ENCODE measurements around the gene IRAG1. TPM values are rescaled to one million over a fixed set of nuclear protein-coding genes. Genes with fewer than 3 reads are reported as not detected.
A peak's percentile ranks its signal among the peaks of the same experiment; 100 is the strongest.

Gene IRAG1
- polyA plus RNA-seq, 2 donors = 5.7 to 8.6 TPM

DNA sequence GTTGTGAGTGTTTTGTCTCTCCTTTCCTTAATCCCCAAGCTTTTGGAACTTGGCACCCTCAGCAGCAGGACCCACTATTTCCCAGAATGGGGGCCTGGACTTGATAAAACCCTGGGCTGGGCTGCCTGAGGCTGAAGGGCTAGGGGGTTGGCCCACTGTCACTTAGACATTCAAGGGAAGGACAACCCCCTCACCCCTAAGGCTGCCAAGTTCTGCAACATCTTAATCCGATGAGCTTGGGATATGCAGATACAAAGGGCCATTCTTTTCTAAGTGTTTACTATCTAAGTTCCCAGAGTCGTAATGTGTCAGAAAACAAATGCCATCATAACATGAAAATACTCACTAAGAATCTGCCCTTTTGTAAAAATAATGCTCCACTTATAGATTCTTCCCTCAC is 42.9 kb downstream of the IRAG1 start:
- H3K4me1 ChIP-seq (ENCODE audit: control insufficient read depth in 2 of 2, insufficient read depth in 2 of 2, low read length in 1 of 2) = peaks cover 8 to 25% of the 10 kb centered on the region in 2 donors
- H3K27me3 ChIP-seq (ENCODE audit: control insufficient read depth in 1 of 2, insufficient read depth in 2 of 2, low read length in 2 of 2) = no peaks in the 10 kb centered on the region
- H3K9me3 ChIP-seq (ENCODE audit: control insufficient read depth in 2 of 2, insufficient read depth in 1 of 2, low read depth in 1 of 2, low read length in 1 of 2) = no peaks in the 10 kb centered on the region
- no peak overlapping the region for H3K4me3 ChIP-seq (ENCODE audit: low read depth in 1 of 2, low read length in 2 of 2)
- 35 to 52% methylated on average over 2 of the region's 2 CpGs for WGBS, 2 donors
- no peaks in the 10 kb centered on the region for H3K36me3 ChIP-seq (ENCODE audit: control insufficient read depth in 2 of 2, insufficient read depth in 2 of 2, low read length in 1 of 2)
- H3K27ac ChIP-seq (ENCODE audit: low read depth in 2 of 2, low read length in 1 of 2) = no peak overlapping the region

DNA sequence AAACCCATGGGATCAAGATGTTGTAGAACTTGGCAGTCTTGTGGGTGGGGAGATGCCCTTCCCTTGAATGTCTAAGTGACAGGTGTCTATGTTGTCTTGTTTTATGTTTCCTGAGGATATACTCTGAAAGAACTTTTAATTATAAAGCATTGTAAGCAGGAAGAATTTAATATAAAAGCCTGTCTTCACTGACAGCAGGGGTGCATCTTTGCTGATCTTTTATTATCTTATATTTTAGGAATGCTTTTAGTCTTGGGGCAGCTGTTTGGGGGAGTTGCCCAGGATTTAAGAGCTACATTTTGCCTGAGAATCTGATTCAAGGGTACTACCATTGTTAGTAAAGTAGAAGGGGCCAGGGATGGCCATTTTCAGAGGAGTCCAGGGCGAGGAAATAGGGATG is 43.4 kb downstream of the IRAG1 start:
- H3K9me3 ChIP-seq (ENCODE audit: control insufficient read depth in 2 of 2, insufficient read depth in 1 of 2, low read depth in 1 of 2, low read length in 1 of 2) = no peaks in the 10 kb centered on the region
- no peaks in the 10 kb centered on the region for H3K36me3 ChIP-seq (ENCODE audit: control insufficient read depth in 2 of 2, insufficient read depth in 2 of 2, low read length in 1 of 2)
- H3K27me3 ChIP-seq (ENCODE audit: control insufficient read depth in 1 of 2, insufficient read depth in 2 of 2, low read length in 2 of 2) = no peaks in the 10 kb centered on the region
- no peak overlapping the region for H3K27ac ChIP-seq (ENCODE audit: low read depth in 2 of 2, low read length in 1 of 2)
- H3K4me3 ChIP-seq (ENCODE audit: low read depth in 1 of 2, low read length in 2 of 2) = no peak overlapping the region
- peaks cover 8 to 25% of the 10 kb centered on the region in 2 donors for H3K4me1 ChIP-seq (ENCODE audit: control insufficient read depth in 2 of 2, insufficient read depth in 2 of 2, low read length in 1 of 2)
- 0 to 16% methylated on average over 1 of the region's 1 CpG for WGBS, 2 donors

DNA sequence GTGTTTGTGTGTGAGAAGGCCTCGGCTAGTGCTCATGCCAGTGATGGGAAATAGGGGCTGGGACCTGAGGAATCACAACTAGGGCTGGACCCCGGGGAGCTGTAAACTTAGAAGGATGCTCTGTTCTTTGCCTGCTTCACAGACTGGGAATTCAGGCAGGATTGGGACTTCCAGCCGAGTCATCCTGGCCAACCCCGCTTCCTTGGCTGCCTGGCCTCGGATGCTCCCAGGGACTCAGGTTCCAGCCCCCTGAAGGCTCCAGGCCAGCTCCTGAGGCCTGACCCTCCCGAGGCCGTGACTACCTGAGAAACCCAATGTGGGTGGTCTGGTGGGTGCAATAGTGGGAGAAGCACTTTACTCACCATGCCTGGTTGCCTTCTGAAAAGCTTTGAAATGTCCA is 44.7 kb downstream of the IRAG1 start:
- Histone ChIP-seq H3K4me1 (ENCODE audit: control insufficient read depth in 2 of 2, insufficient read depth in 2 of 2, low read length in 1 of 2) (peaks cover 6 to 22% of the 10 kb centered on the region in 2 donors), H3K36me3 (ENCODE audit: control insufficient read depth in 2 of 2, insufficient read depth in 2 of 2, low read length in 1 of 2) (peaks cover 0 to 3% of the 10 kb centered on the region in 2 donors), H3K27me3 (ENCODE audit: control insufficient read depth in 1 of 2, insufficient read depth in 2 of 2, low read length in 2 of 2) (no peaks in the 10 kb centered on the region), H3K27ac (ENCODE audit: low read depth in 2 of 2, low read length in 1 of 2) (no peak overlapping the region), H3K4me3 (ENCODE audit: low read depth in 1 of 2, low read length in 2 of 2) (no peak overlapping the region), H3K9me3 (ENCODE audit: control insufficient read depth in 2 of 2, insufficient read depth in 1 of 2, low read depth in 1 of 2, low read length in 1 of 2) (no peaks in the 10 kb centered on the region)
- 74 to 83% methylated on average over 7 of the region's 7 CpGs for whole genome bisulfite sequencing, 2 donors

DNA sequence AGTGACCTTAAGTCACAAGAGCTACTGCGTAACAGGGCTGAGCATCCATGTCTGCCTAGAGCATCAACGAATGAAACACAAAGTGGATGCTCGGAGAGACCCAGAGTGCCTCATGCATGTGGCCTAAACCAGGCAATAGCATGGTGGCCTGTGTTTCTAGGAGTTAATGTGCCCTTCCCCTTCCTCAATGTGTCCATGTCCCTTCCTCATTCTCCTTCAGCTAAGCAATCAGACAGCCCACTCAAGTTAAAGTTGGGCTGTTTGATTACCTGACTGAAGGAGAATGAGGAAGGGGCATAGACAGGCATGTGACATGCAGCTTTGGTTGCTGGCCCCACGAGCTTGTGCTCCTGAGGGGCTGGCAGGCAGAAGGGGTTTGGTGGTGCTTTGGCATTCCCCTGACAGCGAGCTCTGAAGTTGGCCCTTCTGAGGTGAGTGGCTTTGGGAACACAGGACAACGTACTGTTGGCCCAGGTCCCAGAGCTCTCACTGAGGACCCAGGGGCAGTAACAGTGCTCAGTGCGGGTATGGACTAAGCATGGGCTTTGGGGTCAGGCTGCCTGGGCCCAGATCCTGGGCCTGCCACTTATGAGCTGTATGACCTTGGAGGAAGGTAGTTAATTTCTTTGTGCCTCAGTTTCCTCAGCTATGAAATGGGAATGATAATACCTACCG is 46.7 kb downstream of the IRAG1 start:
- H3K9me3 ChIP-seq (ENCODE audit: control insufficient read depth in 2 of 2, insufficient read depth in 1 of 2, low read depth in 1 of 2, low read length in 1 of 2) = no peaks in the 10 kb centered on the region
- no peaks in the 10 kb centered on the region for H3K27me3 ChIP-seq (ENCODE audit: control insufficient read depth in 1 of 2, insufficient read depth in 2 of 2, low read length in 2 of 2)
- H3K4me3 ChIP-seq (ENCODE audit: low read depth in 1 of 2, low read length in 2 of 2) = no peak overlapping the region
- H3K27ac ChIP-seq (ENCODE audit: low read depth in 2 of 2, low read length in 1 of 2) = peak overlapping the region in 1 of 2 donors; percentile 26
- peaks cover 0 to 3% of the 10 kb centered on the region in 2 donors for H3K36me3 ChIP-seq (ENCODE audit: control insufficient read depth in 2 of 2, insufficient read depth in 2 of 2, low read length in 1 of 2)
- 84 to 85% methylated on average over 8 of the region's 8 CpGs for WGBS, 2 donors
- H3K4me1 ChIP-seq (ENCODE audit: control insufficient read depth in 2 of 2, insufficient read depth in 2 of 2, low read length in 1 of 2) = peaks cover 2 to 8% of the 10 kb centered on the region in 2 donors

DNA sequence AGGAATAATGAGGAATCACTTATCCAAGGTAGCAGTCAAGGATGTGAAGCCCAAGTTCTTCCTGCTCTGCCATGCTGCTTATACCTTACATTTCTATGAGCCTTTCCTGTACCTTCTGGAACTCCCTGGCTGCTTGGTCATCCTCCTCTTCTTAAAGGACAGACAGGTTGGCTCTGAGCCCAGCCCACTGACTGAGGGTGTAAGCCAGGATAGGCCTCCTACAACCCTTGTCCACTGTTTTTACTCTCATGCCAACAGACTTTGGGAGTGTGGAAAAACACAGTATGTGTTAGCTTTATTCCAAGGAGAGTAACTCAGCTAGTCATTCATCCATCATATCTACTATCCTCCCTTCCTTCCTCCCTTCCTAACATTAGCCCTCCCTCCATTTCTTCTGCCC is 47.5 kb downstream of the IRAG1 start:
- H3K36me3 ChIP-seq (ENCODE audit: control insufficient read depth in 2 of 2, insufficient read depth in 2 of 2, low read length in 1 of 2) = peaks cover 0 to 3% of the 10 kb centered on the region in 2 donors
- H3K9me3 ChIP-seq (ENCODE audit: control insufficient read depth in 2 of 2, insufficient read depth in 1 of 2, low read depth in 1 of 2, low read length in 1 of 2) = no peaks in the 10 kb centered on the region
- H3K4me3 ChIP-seq (ENCODE audit: low read depth in 1 of 2, low read length in 2 of 2) = no peak overlapping the region
- no peaks in the 10 kb centered on the region for H3K27me3 ChIP-seq (ENCODE audit: control insufficient read depth in 1 of 2, insufficient read depth in 2 of 2, low read length in 2 of 2)
- H3K4me1 ChIP-seq (ENCODE audit: control insufficient read depth in 2 of 2, insufficient read depth in 2 of 2, low read length in 1 of 2) = peaks cover 2 to 7% of the 10 kb centered on the region in 2 donors
- H3K27ac ChIP-seq (ENCODE audit: low read depth in 2 of 2, low read length in 1 of 2) = no peak overlapping the region

DNA sequence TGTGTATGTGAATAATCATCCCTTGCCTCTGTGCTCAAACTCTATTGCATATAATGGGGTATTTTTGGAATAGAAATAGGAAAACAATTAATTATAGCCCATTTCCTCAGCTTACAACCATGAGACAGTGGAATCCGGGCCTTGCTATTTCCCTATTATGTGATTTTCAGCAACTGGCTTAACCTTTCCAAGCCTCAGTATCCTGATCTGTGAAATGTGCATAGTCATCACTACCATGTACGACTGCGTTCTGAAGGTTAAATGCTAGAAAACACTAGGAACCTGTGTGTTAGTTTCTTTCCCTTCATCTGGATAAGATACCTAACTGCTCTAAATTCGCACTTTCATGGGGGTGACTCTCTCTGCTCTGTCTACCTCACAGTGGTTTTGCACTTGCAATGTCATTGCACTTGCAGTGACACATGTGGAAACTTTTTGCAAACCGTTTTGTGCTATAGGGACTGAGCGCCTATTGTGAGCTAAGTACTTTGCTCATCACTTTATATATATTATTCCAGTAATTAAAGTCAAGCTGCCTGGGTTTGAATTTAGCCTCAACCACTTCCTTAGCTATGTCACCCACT is 48.3 kb downstream of the IRAG1 start:
- H3K9me3 ChIP-seq (ENCODE audit: control insufficient read depth in 2 of 2, insufficient read depth in 1 of 2, low read depth in 1 of 2, low read length in 1 of 2) = no peaks in the 10 kb centered on the region
- peaks cover 2 to 7% of the 10 kb centered on the region in 2 donors for H3K4me1 ChIP-seq (ENCODE audit: control insufficient read depth in 2 of 2, insufficient read depth in 2 of 2, low read length in 1 of 2)
- H3K27ac ChIP-seq (ENCODE audit: low read depth in 2 of 2, low read length in 1 of 2) = no peak overlapping the region
- no peak overlapping the region for H3K4me3 ChIP-seq (ENCODE audit: low read depth in 1 of 2, low read length in 2 of 2)
- H3K36me3 ChIP-seq (ENCODE audit: control insufficient read depth in 2 of 2, insufficient read depth in 2 of 2, low read length in 1 of 2) = peaks cover 0 to 3% of the 10 kb centered on the region in 2 donors
- 79 to 85% methylated on average over 6 of the region's 6 CpGs for WGBS, 2 donors
- H3K27me3 ChIP-seq (ENCODE audit: control insufficient read depth in 1 of 2, insufficient read depth in 2 of 2, low read length in 2 of 2) = no peaks in the 10 kb centered on the region

Other genes starting within 250 kb of the IRAG1 start
- 10 to 100 TPM in 1 of 2 donors, 1 to 10 TPM in 1; 4.3 to 11.9 TPM for gene AMPD3, start 238.5 kb downstream of the IRAG1 start, polyA plus RNA-seq
- gene RNF141, start 152.6 kb downstream of the IRAG1 start, polyA plus RNA-seq = 10 to 100 TPM; 19.6 to 32.6 TPM
- 1 to 10 TPM; 4.1 to 6.2 TPM for gene LYVE1, start 125.1 kb downstream of the IRAG1 start, polyA plus RNA-seq
- gene CTR9, start 57.5 kb upstream of the IRAG1 start, polyA plus RNA-seq = 10 to 100 TPM; 11.1 to 15.9 TPM
- 100 to 1,000 TPM; 256 to 324 TPM for gene EIF4G2, start 115.2 kb upstream of the IRAG1 start, polyA plus RNA-seq
- gene ZBED5, start 164.3 kb upstream of the IRAG1 start, polyA plus RNA-seq = 10 to 100 TPM; 16.1 to 30.4 TPM